Measurements from ENCODE around the gene ZNF236. TPM values are rescaled to one million over a fixed set of nuclear protein-coding genes. Genes with fewer than 3 reads are reported as not detected.
"Not testable (repeated sequence)": the region's sequence is repeated elsewhere in the genome, so short reads cannot be mapped to it uniquely, and the experiment has no call there.

ZNF236 gene
- total RNA-seq, 1 experiment from 2014 or later: 43.2 TPM

DNA sequence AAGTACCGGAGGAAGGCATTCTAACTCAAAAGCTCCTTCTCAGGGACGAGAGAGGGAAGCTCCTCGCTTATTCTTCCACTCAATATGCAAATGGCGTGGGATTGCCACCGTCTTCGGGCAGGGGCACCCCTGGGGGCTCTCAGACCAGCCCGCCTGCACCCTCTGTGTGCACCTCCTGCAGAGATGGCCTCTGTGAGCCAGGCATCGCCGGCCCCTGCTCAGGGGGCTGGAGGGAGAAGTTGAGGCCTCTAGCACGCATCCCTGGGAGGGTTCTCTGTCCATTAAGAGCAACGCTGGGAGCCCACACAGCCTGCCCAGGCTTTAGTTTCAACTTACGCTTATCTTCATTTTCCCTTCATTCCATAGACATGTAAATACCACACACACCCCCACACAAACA lies 184.9 kb downstream of the ZNF236 start:
- H3K4me3 ChIP-seq: no peak overlapping the region
- no peaks in the 10 kb centered on the region for H3K36me3 ChIP-seq
- DNase-seq: no peak
- H3K9me3 ChIP-seq: no peaks in the 10 kb centered on the region
- no peaks in the 10 kb centered on the region for H3K27me3 ChIP-seq

GRCh38 chr18:77008006-77008405 lies 185.6 kb downstream of the ZNF236 start:
- no peaks in the 10 kb centered on the region for H3K36me3 ChIP-seq
- H3K9me3 ChIP-seq: no peaks in the 10 kb centered on the region
- H3K27me3 ChIP-seq: no peaks in the 10 kb centered on the region
- DNase-seq: no peak
- no peak overlapping the region for H3K4me3 ChIP-seq

DNA sequence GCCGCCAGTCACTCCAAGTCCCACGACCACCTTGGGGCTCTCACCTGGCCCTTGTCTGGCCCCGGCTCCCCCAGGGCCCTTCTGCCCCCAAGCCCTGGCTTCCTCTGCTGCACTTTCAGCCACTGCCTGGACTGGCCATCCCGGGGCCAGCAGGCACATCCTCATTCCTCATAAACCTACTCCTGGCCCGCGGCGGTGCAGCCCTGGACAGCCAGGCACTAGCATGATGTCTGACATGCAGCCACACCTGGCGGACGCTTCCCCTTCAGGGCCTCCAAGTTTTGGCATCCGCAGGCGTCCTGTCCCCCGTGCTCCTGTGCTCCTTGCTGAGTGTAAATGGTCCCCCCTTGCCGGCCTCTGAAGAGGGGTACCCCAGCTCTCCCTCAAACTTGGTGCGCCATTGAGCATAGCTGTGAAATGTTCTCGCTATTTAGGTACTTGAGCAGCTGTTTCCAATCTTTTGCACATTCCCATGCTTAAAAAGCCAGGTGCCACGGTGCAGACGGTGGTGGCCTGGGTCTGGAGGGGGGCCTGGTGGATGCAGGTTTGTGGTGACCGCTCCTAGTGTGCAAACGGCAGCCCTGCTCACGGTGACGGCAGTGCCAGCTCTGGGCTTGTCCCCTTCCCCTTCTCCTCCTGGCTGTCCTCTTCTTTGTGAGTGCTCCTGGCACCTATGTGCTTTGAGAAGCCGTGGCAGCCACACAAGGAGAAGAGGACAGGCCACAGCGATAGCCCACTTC lies 186.4 kb downstream of the ZNF236 start:
- H3K9me3 ChIP-seq: no peaks in the 10 kb centered on the region
- no peaks in the 10 kb centered on the region for H3K27me3 ChIP-seq
- DNase-seq: no peak
- no peak overlapping the region for H3K4me3 ChIP-seq
- no peaks in the 10 kb centered on the region for H3K36me3 ChIP-seq

- no peaks in the 10 kb centered on the region for H3K9me3 ChIP-seq
- no peak overlapping the region for H3K4me3 ChIP-seq
- H3K36me3 ChIP-seq: no peaks in the 10 kb centered on the region
- DNase-seq: no peak
- no peaks in the 10 kb centered on the region for H3K27me3 ChIP-seq
These were observed 187.3 kb downstream of the ZNF236 start for GRCh38 chr18:77009675-77010074.

- Histone ChIP-seq H3K4me3 (no peak overlapping the region), H3K36me3 (no peaks in the 10 kb centered on the region), H3K27me3 (no peaks in the 10 kb centered on the region), H3K9me3 (no peaks in the 10 kb centered on the region)
- no peak for DNase-seq
These were observed 189.8 kb downstream of the ZNF236 start for GRCh38 chr18:77012120-77012519.

- H3K36me3 ChIP-seq: no peaks in the 10 kb centered on the region
- no peaks in the 10 kb centered on the region for H3K27me3 ChIP-seq
- H3K9me3 ChIP-seq: no peaks in the 10 kb centered on the region
- no peak for DNase-seq
- H3K4me3 ChIP-seq: no peak overlapping the region
These were observed 190.6 kb downstream of the ZNF236 start for GRCh38 chr18:77012806-77013541.

DNA sequence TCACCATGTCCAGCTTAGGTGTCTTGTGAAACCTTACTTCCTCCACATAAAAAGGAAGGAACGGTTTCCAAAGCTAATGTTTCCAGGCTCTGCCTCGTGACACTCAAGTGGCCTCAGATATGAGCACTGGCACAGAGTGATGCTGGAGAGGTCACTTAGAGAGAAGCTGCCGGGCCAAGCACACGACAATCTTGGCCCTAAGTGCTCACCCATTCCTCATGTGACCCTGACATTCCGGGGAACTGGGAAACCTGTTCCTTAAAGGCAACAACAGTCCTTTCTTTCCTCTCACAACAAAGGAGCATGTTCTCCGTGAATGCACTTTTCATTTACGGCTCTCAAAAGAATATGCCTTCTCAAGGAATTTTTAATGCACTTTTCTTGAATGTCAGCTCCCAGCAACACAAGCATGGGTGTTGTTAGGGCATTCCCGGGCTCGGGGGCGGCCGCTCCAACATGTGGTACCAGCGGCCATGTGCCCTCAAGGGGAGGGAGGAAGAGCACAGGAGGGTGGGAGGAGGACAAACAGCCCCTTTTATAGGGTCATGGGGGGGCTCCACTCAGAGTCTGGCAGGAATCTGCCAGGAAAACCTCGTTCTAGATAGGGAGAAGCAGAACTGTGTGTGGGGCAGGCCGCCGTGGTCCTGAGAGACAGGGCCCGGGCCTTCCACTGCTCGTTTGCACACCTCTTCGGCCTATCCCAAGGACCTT lies 191.6 kb downstream of the ZNF236 start:
- no peaks in the 10 kb centered on the region for H3K9me3 ChIP-seq
- DNase-seq: no peak
- H3K36me3 ChIP-seq: no peaks in the 10 kb centered on the region
- H3K4me3 ChIP-seq: no peak overlapping the region
- no peaks in the 10 kb centered on the region for H3K27me3 ChIP-seq

DNA sequence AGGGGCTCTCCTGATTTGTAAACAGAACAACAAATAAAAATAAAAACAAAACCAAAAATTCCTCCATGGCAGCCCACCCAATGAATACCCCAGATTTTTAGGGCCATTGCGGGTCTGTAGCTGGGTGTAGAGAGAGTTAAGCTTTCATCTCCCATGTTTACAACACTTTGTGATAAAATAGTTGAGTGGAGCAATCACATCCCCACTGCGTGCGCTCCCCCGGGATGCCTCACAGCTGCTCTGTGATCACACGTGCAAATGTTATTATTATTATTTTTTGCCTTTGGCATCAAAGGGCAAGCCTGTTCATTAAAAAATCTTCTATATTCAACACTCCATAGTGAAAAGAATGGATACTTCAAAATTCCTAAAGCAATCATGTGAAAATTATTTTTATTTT lies 192.2 kb downstream of the ZNF236 start:
- Histone ChIP-seq H3K4me3 (no peak overlapping the region), H3K36me3 (no peaks in the 10 kb centered on the region), H3K9me3 (no peaks in the 10 kb centered on the region), H3K27me3 (no peaks in the 10 kb centered on the region)
- DNase-seq: no peak

DNA sequence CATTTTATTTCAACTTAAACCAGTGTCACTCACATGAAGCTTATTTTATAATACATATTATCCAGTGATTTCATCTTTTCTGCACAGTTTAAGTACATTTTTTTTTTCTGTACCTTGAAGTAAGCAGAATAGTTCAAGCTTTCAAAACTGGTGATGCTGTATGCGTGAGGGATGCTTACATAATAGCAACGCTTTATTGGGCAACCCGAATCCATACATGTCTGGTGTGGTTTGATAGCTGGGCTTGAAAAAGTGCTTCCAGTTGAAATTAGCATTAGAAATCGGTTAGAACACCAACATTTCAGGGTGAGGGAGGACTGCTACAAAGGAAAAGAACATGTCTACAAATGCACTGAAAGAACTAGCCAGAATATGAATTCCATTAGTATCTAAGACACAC lies 192.8 kb downstream of the ZNF236 start:
- Histone ChIP-seq H3K4me3 (no peak overlapping the region), H3K36me3 (no peaks in the 10 kb centered on the region), H3K9me3 (no peaks in the 10 kb centered on the region), H3K27me3 (no peaks in the 10 kb centered on the region)
- no peak for DNase-seq

- H3K27me3 ChIP-seq: no peaks in the 10 kb centered on the region
- no peak overlapping the region for H3K4me3 ChIP-seq
- no peaks in the 10 kb centered on the region for H3K9me3 ChIP-seq
- DNase-seq: no peak
- no peaks in the 10 kb centered on the region for H3K36me3 ChIP-seq
These were observed 193.7 kb downstream of the ZNF236 start for GRCh38 chr18:77015771-77016710.

- Histone ChIP-seq H3K4me3 (no peak overlapping the region), H3K27me3 (no peaks in the 10 kb centered on the region), H3K9me3 (no peaks in the 10 kb centered on the region), H3K36me3 (no peaks in the 10 kb centered on the region)
- DNase-seq: no peak
These were observed 194.6 kb downstream of the ZNF236 start for GRCh38 chr18:77016936-77017335.

GRCh38 chr18:77017355-77017754 lies 195.0 kb downstream of the ZNF236 start:
- Histone ChIP-seq H3K27me3 (no peaks in the 10 kb centered on the region), H3K4me3 (no peak overlapping the region), H3K9me3 (no peaks in the 10 kb centered on the region), H3K36me3 (no peaks in the 10 kb centered on the region)
- DNase-seq: no peak

DNA sequence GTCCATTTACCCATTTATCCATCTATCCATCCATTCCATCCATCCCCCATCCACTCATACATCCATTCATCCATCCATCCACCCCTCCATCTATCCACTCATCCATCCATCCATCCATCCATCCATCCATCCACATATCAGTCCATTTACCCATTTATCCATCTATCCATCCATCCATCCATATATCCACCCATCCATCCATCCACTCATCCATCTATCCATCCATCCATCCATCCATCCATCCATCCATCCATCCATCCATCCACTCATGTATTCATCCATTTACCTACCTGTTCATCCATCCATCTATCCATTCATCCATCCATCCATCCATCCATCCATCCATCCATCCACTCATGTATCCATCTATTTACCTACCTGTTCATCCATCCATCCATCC lies 196.3 kb downstream of the ZNF236 start:
- not testable (repeated sequence) for H3K4me3 ChIP-seq, H3K36me3 ChIP-seq, H3K9me3 ChIP-seq, H3K27me3 ChIP-seq, DNase-seq

DNA sequence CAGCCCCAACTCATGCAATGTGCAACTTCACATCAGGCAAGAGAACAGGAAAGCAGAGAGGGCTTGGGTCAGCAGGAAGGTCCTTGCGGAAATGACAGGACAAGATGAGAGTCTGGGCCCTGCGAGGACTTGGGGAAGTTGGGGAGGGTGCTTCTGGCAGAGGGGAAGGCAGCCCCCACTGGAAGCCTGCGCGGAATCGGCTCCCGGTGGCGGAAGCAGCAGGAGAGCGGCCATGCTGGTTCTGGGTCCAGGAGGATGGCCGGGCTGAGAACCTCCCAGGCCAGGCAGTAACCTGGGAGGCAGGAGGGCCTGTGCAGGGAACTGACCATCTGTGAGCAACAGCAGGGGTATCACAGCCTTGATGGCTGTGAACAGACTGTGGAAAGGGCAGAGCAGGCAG lies 197.3 kb downstream of the ZNF236 start:
- no peak overlapping the region for H3K4me3 ChIP-seq
- no peak for DNase-seq
- H3K9me3 ChIP-seq: no peaks in the 10 kb centered on the region
- no peaks in the 10 kb centered on the region for H3K27me3 ChIP-seq
- H3K36me3 ChIP-seq: no peaks in the 10 kb centered on the region

All from MG63 (cell line).